Measurements from ENCODE around the gene ZBTB7A.

The ZBTB7A gene
- 36.8 to 110 (median 68.0) reads per million in 9 experiments for total RNA-seq

DNA sequence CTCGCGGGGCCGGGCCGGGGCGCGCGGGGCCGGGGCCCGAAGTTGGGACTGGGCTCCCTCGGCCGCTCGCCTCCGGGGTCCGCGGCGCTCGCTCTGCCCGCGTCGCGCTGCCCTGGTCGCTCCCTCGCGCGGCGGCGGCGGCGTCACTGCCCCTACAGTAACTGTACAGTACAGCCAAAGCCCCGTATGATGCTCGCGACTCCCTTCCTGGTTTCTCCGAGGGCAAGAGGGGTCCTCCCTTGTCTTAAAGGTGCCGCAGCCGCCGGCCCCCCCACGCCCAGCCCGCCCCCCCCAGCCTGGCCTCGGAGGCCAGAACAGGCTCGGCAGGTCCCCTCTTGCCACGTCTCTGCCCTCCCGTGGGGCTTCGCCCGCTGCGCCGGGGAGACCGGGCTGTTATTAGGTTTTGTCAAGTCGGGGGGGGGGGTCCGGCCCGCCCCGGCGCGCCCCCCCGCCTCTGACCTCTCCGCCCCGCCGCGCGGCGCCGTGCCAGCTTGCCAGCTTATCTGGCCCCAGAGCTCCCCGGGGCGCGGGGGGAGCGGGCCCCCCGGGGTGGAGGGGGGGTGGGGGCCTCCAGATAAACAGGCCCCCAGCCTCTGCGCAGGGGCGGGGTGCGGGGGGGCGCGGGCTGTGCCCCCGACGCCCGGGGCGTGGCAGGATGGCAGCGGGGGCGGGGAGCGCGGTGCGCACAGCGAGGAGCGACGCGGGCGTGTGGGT lies at the start of gene ZBTB7A:
Gene ZBTB7A (minus strand): TSS at position 218 of the 714 bp plus-strand sequence. CDS start 11,667 bp downstream, outside the sequence.
- H3K9me3 Mint-ChIP-seq = no peaks in the 10 kb centered on the region
- H3K27me3 Mint-ChIP-seq = no peaks in the 10 kb centered on the region
- H3K4me3 Mint-ChIP-seq = peak within 1 kb of the TSS; percentile 82 to 85
- DNase-seq (peak; percentile 67 to 76 (median 69)), ATAC-seq (replicated peaks) (peak; percentile 45)
- peak within 1 kb of the TSS in 1 of 2 donors; percentile 75 for H3K27ac Mint-ChIP-seq
- H3K4me1 Mint-ChIP-seq (ENCODE audit: low read depth in 2 of 2) = peaks cover 28 to 29% of the 10 kb centered on the region in 2 donors
- peaks cover 37% of the 10 kb centered on the region for H3K36me3 Mint-ChIP-seq (ENCODE audit: insufficient read depth)

DNA sequence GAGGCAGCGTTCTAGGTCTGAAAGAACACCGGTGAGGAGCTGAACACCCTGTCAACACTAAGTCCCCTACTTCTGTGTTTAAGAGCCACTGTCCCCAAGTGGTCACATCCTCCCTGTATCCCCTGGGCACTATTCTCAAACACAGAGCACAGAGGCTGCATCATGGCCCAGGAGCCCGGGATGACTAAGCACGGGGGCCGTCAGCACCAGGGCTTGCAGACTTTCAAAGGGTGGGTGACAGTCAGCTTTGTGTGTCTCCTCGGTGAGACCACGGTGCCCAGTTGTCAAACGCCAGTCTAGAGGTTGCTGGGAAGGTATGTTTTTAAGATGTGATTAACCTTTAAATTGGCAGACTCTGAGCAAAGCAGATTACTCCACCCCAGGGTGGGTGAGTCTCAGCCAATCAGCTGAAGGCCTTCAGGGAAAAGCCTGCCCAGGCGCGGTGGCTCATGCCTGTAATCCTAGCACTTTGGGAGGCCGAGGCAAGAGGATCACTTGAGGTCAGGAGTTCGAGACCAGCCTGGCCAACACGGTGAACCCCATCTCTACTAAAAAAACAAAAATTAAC lies 49.2 kb upstream of the ZBTB7A start:
- ATAC-seq (replicated peaks) = no peak
- Mint-ChIP-seq H3K9me3 (no peaks in the 10 kb centered on the region), H3K4me3 (no peak overlapping the region), H3K4me1 (ENCODE audit: low read depth in 2 of 2) (peaks cover 12 to 28% of the 10 kb centered on the region in 2 donors), H3K27me3 (no peaks in the 10 kb centered on the region), H3K36me3 (ENCODE audit: insufficient read depth) (peaks cover 48% of the 10 kb centered on the region), H3K27ac (peak overlapping the region in 1 of 2 donors; percentile 80)
- DNase-seq = no peak

DNA sequence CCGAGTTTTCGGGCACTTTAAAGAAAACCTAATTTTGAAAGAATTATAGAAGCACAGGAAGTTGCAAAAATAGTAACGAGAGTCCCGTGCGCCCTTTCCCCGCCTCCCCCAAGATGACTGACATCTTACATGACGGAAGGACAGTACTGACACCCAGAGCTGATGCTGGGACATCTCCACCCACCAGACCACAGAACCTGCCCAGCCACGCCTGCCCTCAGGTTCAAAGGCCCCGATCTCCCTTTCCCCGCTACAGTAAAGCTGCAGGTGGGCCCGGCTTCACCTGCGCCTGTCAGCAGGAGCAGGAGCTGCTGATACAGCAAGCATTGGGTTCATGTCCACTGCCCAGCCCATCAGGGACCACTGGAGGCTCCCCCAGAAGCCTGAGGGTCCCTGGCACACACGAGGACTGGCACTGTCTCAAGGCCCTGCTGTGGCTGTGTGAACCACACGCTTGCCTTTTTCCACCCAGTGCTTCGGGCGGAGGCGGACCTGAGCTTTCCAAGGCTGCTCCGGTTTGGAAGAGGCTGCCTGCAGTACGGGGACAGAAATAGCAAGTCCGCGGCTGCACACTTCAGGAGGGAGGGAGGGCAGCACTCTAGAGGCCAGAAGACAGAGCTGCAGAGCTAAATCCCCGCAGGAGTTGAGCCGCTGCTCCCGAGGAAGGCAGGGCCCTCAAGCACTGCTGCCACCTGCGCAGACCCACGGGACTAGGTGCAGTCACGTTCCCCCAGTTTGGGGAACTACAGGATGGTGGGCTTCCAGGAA lies 48.5 kb upstream of the ZBTB7A start:
- peaks cover 15 to 34% of the 10 kb centered on the region in 2 donors for H3K4me1 Mint-ChIP-seq (ENCODE audit: low read depth in 2 of 2)
- no peaks in the 10 kb centered on the region for H3K9me3 Mint-ChIP-seq
- H3K36me3 Mint-ChIP-seq (ENCODE audit: insufficient read depth) = peaks cover 51% of the 10 kb centered on the region

DNA sequence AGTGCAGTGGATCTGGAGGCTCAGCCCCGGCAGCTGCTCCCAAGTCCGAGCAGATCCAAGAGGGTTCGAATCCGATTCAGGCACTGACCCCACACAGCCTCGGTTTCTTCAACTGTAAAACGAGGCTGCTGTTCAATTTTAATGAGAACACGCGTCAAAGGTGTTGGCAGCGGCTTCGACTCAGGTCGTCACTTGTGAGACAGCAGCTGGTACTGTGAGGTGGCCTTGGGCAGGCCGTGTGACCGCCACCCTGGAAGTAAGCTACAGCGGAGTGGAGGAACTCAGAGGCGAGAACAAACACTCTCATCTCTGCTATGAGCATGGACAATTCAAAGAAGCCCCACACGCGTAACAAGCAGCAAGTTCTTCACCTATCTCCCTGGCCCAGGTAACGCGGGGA lies 47.5 kb upstream of the ZBTB7A start:
- DNase-seq (no peak), ATAC-seq (replicated peaks) (no peak)
- Mint-ChIP-seq H3K27ac (peak overlapping the region in 1 of 2 donors; percentile 80), H3K27me3 (no peaks in the 10 kb centered on the region), H3K36me3 (ENCODE audit: insufficient read depth) (peaks cover 55% of the 10 kb centered on the region), H3K4me3 (peak overlapping the region in 1 of 2 donors; percentile 5), H3K9me3 (no peaks in the 10 kb centered on the region), H3K4me1 (ENCODE audit: low read depth in 2 of 2) (peaks cover 21 to 41% of the 10 kb centered on the region in 2 donors)

More for the DNA sequence above, 48.5 kb upstream of the ZBTB7A start:
- H3K27me3 Mint-ChIP-seq = no peaks in the 10 kb centered on the region
- peak; percentile 67 to 71 (median 69) for DNase-seq
- ATAC-seq (replicated peaks) = peak; percentile 100
- peak overlapping the region; percentile 65 to 70 for H3K4me3 Mint-ChIP-seq
- peak overlapping the region; percentile 80 for H3K27ac Mint-ChIP-seq

DNA sequence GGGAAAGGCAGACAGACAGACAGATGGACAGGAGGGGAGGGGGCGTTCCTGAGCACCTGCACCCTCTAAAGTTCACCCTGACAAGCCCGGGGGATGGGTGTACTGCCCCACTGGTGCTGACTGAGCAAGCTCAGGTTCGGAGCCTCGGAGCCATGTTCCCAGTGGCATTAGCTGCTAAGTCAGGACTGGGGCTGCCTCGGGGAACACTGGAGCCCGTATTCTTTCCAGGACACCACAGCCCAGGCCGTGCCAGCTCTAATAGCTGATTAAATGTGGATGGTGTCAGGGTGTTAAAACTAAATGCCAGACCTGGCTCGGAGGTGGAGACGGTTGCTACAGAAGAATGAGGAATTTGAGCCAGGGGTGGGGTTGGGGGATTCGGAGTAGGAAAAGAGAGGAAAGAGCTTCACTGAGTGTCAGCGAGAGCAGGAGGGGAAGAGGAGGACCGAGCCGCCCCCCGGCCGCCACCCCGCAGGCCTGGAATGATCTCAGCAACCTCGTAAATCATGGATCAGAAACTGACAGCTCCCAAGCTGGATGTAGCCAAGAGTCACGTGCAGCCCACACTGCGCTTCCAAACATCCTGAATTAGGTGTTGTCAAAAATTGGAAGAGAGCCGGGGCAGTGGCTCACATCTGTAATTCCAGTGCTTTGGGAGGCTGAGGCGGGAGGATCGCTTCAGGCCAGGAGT lies 46.8 kb upstream of the ZBTB7A start:
- Mint-ChIP-seq H3K9me3 (no peaks in the 10 kb centered on the region), H3K27ac (peak overlapping the region in 1 of 2 donors; percentile 35), H3K4me1 (ENCODE audit: low read depth in 2 of 2) (peaks cover 27 to 47% of the 10 kb centered on the region in 2 donors), H3K4me3 (peak overlapping the region; percentile 21 to 22), H3K36me3 (ENCODE audit: insufficient read depth) (peaks cover 60% of the 10 kb centered on the region), H3K27me3 (no peaks in the 10 kb centered on the region)
- DNase-seq (no peak), ATAC-seq (replicated peaks) (no peak)

DNA sequence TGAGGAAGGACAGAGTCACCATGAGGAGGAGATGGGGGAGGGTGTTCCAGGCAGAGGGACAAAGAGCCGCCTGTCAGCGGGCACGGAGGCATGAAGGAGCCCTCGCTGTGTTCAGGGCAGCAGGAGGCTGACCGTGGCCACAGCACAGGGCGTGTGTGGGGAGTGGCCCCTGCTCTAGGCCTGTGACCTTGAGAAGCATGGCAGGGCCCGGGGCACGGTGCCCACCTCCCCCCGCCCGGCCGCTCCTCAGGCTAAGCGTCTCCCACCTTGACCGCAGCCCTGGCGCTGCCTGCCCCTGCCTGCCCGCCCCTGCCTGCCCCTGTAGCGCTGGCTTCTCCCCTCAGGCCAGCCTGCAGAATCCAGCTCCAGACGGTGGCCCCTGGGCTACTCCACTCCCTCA lies 45.7 kb upstream of the ZBTB7A start:
- no peaks in the 10 kb centered on the region for H3K27me3 Mint-ChIP-seq
- H3K36me3 Mint-ChIP-seq (ENCODE audit: insufficient read depth) = peaks cover 66% of the 10 kb centered on the region
- H3K4me1 Mint-ChIP-seq (ENCODE audit: low read depth in 2 of 2) = peaks cover 37 to 53% of the 10 kb centered on the region in 2 donors

DNA sequence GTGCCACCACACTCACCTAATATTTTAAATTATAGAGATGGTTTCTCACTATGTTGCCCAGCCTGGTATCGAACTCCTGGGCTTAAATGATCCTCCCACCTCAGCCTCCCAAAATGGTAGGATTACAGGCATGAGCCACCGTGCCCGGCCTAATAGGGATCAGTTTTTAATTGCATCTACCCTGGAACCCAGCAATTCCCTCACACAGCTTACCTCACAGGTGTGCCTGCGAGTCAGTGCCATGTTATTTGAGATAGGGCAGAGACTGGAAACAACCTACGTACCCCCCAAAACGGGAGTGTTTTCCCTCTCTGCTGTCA lies 42.9 kb upstream of the ZBTB7A start:
- no peaks in the 10 kb centered on the region for H3K27me3 Mint-ChIP-seq
- H3K9me3 Mint-ChIP-seq = no peaks in the 10 kb centered on the region
- peaks cover 50 to 62% of the 10 kb centered on the region in 2 donors for H3K4me1 Mint-ChIP-seq (ENCODE audit: low read depth in 2 of 2)
- H3K4me3 Mint-ChIP-seq = peak overlapping the region; percentile 49 to 74
- H3K27ac Mint-ChIP-seq = peak overlapping the region; percentile 86 to 95
- ATAC-seq (replicated peaks) (no peak), DNase-seq (no peak)
- peaks cover 76% of the 10 kb centered on the region for H3K36me3 Mint-ChIP-seq (ENCODE audit: insufficient read depth)

More for the DNA sequence above, 45.7 kb upstream of the ZBTB7A start:
- ATAC-seq (replicated peaks) = no peak
- Mint-ChIP-seq H3K4me3 (peak overlapping the region in 1 of 2 donors; percentile 22), H3K27ac (no peak overlapping the region), H3K9me3 (no peaks in the 10 kb centered on the region)
- no peak for DNase-seq

DNA sequence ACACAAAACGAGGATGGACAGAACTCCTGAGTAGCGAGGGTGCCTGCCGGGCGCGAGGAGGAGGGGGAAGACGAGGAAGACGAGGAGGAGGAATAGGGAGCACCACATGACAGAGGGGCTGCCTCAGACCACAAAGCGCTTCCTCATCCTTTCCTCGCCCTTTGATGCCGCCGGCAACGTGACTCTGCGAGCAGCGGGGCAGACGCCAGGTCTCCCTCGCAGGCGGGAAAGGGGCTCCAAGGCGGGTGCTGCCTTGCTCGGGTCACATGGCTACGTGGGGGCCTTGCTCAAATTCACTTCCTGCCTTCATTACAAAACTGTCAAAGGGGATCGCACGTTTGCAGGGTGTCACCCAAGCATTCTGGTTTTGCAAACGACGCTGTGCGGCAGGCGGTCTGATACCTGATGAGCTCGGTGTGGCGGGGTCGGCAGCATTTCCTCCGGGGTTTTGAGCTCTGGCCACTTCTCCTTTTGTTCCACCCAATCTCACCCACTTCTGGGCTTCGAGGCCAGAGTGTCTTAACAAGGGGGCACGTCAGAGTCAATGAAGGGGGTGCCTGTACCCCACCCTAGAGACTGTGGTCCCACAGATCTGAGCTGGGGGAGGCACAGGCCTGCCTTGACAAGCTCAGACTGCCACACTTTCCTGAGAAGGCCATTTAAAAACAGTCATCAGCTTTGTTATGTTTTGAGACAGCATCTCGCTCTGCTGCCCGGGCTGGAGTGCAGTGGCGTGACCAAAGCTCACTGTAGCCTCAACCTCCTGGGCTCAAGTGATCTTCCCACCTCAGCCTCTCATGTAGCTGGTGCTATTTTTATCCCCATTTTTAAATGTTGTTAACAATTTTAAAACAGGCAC lies 42.3 kb upstream of the ZBTB7A start:
- peak overlapping the region; percentile 49 to 74 for H3K4me3 Mint-ChIP-seq
- peak overlapping the region; percentile 86 to 95 for H3K27ac Mint-ChIP-seq
- DNase-seq (peak; percentile 80 to 83 (median 82)), ATAC-seq (replicated peaks) (peak; percentile 66)
- H3K36me3 Mint-ChIP-seq (ENCODE audit: insufficient read depth) = peaks cover 79% of the 10 kb centered on the region
- H3K9me3 Mint-ChIP-seq = no peaks in the 10 kb centered on the region
- peaks cover 56 to 61% of the 10 kb centered on the region in 2 donors for H3K4me1 Mint-ChIP-seq (ENCODE audit: low read depth in 2 of 2)
- no peaks in the 10 kb centered on the region for H3K27me3 Mint-ChIP-seq

DNA sequence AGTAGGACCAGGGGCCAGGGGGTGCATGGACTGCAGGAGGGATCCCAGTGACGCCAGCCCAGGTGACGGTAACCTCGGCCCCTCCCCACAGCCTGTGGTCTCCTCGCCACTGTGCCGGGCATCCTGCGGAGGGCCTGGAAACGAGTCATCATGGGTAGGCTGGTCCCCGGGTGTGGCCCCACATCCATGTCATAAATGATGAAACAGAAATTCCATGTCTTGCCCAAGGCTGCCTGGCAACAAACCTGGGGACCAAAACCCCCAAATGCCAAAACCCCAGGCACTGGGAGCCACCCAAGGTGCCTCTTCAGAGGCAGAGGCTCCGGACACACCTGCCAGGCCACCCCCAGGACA lies 36.4 kb upstream of the ZBTB7A start:
- ATAC-seq (replicated peaks) (no peak), DNase-seq (no peak)

DNA sequence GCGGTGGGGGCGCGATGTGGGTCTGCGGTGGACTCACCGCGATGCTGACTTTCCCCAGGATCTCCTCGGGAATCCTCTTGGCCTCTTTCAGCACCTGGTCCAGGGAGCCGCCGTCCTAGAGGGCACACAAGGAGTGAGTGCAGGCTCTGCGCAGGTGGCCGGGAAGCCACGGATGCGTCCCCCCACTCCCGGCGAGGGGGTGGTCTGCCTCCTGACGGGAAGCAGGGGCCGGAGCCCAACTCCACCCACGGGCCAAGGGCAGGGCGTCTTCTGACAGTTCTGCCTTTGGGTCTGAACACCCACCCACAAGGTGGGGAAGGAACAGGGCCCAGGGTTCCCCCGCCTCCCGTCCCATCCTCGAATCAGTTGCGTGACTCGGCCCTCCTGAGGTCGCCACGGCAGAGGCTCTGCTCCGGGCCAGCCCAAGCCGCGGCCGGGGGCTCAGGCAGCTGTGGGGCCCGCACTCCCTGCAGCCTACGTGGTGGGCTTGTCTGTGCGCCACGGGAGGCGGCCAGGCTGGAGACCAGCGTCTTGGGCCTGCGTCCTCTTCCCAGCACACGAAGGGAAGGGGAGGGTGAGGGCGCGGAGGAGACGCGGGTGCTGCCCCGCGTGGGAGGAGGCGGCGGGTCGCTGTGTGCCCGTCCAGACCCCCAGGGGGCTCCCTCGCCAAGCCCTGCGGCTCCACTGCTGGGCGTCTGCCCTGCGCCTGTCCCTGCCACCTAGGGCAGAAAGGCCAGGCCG lies 35.8 kb upstream of the ZBTB7A start:
- Mint-ChIP-seq H3K27me3 (no peaks in the 10 kb centered on the region), H3K4me1 (ENCODE audit: low read depth in 2 of 2) (peaks cover 25 to 32% of the 10 kb centered on the region in 2 donors), H3K27ac (no peak overlapping the region), H3K36me3 (ENCODE audit: insufficient read depth) (peaks cover 51% of the 10 kb centered on the region), H3K4me3 (no peak overlapping the region), H3K9me3 (no peaks in the 10 kb centered on the region)
- ATAC-seq (replicated peaks) (no peak), DNase-seq (no peak)

More for the DNA sequence above, 36.4 kb upstream of the ZBTB7A start:
- Mint-ChIP-seq H3K4me1 (ENCODE audit: low read depth in 2 of 2) (peaks cover 30 to 37% of the 10 kb centered on the region in 2 donors), H3K36me3 (ENCODE audit: insufficient read depth) (peaks cover 53% of the 10 kb centered on the region), H3K9me3 (no peaks in the 10 kb centered on the region), H3K27me3 (no peaks in the 10 kb centered on the region), H3K4me3 (peak overlapping the region in 1 of 2 donors; percentile 15), H3K27ac (peak overlapping the region; percentile 95 to 97)

DNA sequence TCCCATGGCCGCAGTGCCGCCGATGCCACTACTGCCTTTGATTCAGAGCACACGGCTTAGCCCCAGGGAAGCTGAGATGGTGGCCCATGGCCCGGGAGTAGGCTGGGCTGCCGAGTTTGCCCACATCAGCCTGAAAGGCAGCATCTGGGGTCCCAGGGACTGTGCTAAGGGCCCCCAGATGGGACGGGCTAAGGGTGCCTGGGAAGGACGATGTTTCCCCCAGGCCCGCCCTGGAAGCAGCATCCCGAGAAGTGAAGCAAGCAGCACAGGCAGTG lies 34.7 kb upstream of the ZBTB7A start:
- no peaks in the 10 kb centered on the region for H3K27me3 Mint-ChIP-seq
- no peak overlapping the region for H3K27ac Mint-ChIP-seq
- ATAC-seq (replicated peaks) (no peak), DNase-seq (no peak)
- H3K4me3 Mint-ChIP-seq = no peak overlapping the region
- H3K9me3 Mint-ChIP-seq = no peaks in the 10 kb centered on the region
- peaks cover 23 to 24% of the 10 kb centered on the region in 2 donors for H3K4me1 Mint-ChIP-seq (ENCODE audit: low read depth in 2 of 2)
- peaks cover 51% of the 10 kb centered on the region for H3K36me3 Mint-ChIP-seq (ENCODE audit: insufficient read depth)
